ENCODE measurements around the gene SMAD5.

SMAD5 gene

GRCh38 chr5:136226401-136226800, 93.8 kb downstream of the SMAD5 start:
- no peak for DNase-seq

- DNase-seq: no peak
These were observed 95.6 kb downstream of the SMAD5 start for GRCh38 chr5:136228136-136228757.

GRCh38 chr5:136230176-136230575, 97.5 kb downstream of the SMAD5 start:
- no peak for DNase-seq

- no peak for DNase-seq
These were observed 99.7 kb downstream of the SMAD5 start for GRCh38 chr5:136232316-136232715.
